ENCODE measurements around the gene DSTN. TPM values are rescaled to one million over a fixed set of nuclear protein-coding genes. Genes with fewer than 3 reads are reported as not detected.

The DSTN gene
- total RNA-seq, 2 experiments from 2014 or later, result 25.5 to 58.1 TPM

DNA sequence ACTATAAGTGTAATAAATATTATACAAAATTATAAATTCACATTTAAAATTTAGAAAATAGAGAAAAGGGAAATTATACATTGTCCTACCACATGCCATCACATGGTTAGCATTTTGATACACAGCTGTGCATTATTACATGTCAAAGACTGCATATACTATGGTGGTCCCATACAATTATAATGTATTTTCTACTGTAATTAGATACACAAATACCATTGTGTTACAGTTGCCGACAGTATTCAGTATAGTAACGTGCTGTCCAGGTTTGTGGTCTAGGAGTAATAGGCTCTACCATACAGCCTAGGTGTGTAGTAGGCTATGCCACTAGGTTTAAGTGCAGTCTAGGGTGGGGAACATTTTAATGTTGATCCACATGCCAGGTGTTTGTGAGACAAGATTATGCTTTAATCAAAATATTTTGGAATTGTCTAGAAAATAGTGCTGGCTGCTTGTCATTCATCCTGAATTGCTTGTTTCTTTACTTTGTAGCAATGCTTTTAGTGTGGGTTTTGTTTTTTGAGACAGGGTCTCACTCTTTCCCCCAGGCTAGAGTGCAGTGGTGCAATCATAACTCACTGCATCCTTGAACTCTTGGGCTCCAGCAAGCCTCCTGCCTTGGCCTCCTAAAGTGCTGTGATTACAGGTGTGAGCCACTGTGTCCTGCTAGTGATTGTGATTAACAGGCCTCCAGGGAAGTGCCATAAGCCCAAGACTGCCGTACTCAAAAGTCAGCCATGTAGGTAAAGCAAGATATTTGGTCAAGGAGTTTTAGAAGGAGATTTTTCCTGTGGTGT lies 39.0 kb downstream of the DSTN start:
- H3K79me2 ChIP-seq (ENCODE audit: insufficient read depth, low read depth, low read length), result no peaks in the 10 kb centered on the region
- BruUV-seq (replicated peaks), result no TSS peak
- H4K20me1 ChIP-seq (ENCODE audit: insufficient read depth, low read length), result no peaks in the 10 kb centered on the region
- ChIA-PET POLR2A (no interaction called here), CTCF (ENCODE audit: unreplicated experiment) (no interaction called here)
- H3K36me3 ChIP-seq (ENCODE audit: insufficient read depth, low read length), result no peaks in the 10 kb centered on the region
- no peak overlapping the region for H2AFZ ChIP-seq (ENCODE audit: low read length)
- H3K9me2 ChIP-seq (ENCODE audit: insufficient read depth, low read length), result no peaks in the 10 kb centered on the region
- no peak overlapping the region for H3K4me3 ChIP-seq (ENCODE audit: low read depth, low read length, poor library complexity, severe bottlenecking)
- no peak for DNase-seq (ENCODE audit: low spot score)
- no peaks in the 10 kb centered on the region for H3K9me3 ChIP-seq (ENCODE audit: low read length)
- H3K4me1 ChIP-seq (ENCODE audit: insufficient read depth, low read length, poor library complexity, severe bottlenecking), result no peaks in the 10 kb centered on the region
- no peak overlapping the region for H3K27ac ChIP-seq (ENCODE audit: low read depth, low read length, poor library complexity, severe bottlenecking)
- TF ChIP-seq EZH2phosphoT487 (IDR thresholded peaks at IDR 0.05; ENCODE audit: borderline replicate concordance, low read depth, low read length), result no peak
- TF ChIP-seq, protein P1, sequence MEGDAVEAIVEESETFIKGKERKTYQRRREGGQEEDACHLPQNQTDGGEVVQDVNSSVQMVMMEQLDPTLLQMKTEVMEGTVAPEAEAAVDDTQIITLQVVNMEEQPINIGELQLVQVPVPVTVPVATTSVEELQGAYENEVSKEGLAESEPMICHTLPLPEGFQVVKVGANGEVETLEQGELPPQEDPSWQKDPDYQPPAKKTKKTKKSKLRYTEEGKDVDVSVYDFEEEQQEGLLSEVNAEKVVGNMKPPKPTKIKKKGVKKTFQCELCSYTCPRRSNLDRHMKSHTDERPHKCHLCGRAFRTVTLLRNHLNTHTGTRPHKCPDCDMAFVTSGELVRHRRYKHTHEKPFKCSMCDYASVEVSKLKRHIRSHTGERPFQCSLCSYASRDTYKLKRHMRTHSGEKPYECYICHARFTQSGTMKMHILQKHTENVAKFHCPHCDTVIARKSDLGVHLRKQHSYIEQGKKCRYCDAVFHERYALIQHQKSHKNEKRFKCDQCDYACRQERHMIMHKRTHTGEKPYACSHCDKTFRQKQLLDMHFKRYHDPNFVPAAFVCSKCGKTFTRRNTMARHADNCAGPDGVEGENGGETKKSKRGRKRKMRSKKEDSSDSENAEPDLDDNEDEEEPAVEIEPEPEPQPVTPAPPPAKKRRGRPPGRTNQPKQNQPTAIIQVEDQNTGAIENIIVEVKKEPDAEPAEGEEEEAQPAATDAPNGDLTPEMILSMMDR (conservative IDR thresholded peaks at IDR 0.05; ENCODE audit: low read length), result no peak
- intact Hi-C loops (cut with micrococcal nuclease; ENCODE audit: unreplicated experiment), result no loop called here
- H3K4me2 ChIP-seq (ENCODE audit: low read length), result no peak overlapping the region

DNA sequence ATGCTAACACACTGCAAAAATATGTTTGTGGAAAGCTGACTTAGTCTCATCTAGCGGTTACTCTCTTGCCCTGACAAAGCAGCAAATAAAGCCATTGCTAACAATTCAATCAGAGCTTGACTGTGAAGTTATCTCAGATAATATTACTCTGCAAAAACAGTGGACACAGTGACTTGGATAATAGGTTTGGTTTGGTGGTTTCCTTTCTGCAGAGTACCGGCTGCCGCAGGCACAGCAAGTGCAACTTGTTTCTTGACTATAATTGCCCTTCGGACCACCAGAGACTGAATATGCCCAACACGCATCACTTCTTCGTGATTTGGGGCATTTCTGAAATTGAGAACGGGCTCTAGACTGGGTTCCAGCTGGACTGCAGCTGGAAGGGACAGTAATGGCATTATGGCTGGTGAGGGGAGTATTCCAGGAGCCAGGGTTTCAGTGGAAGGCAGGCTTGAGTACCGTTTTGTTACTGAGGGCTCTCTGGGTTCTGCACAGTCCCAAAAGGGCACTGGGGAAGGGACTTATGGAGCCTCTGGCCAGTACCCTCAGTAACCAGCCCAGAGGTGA lies 40.0 kb downstream of the DSTN start:
- no peak overlapping the region for H3K4me3 ChIP-seq (ENCODE audit: low read depth, low read length, poor library complexity, severe bottlenecking)
- intact Hi-C loops (cut with micrococcal nuclease; ENCODE audit: unreplicated experiment), result no loop called here
- CTCF ChIA-PET (ENCODE audit: unreplicated experiment), result no interaction called here

More for the DNA sequence above, 40.0 kb downstream of the DSTN start:
- H3K4me2 ChIP-seq (ENCODE audit: low read length), result no peak overlapping the region
- no peaks in the 10 kb centered on the region for H3K79me2 ChIP-seq (ENCODE audit: insufficient read depth, low read depth, low read length)
- H3K4me1 ChIP-seq (ENCODE audit: insufficient read depth, low read length, poor library complexity, severe bottlenecking), result no peaks in the 10 kb centered on the region
- no peaks in the 10 kb centered on the region for H3K36me3 ChIP-seq (ENCODE audit: insufficient read depth, low read length)
- POLR2A ChIA-PET, result no interaction called here
- H3K9me3 ChIP-seq (ENCODE audit: low read length), result no peaks in the 10 kb centered on the region
- H3K9me2 ChIP-seq (ENCODE audit: insufficient read depth, low read length), result no peaks in the 10 kb centered on the region
- no peaks in the 10 kb centered on the region for H4K20me1 ChIP-seq (ENCODE audit: insufficient read depth, low read length)
- no TSS peak for BruUV-seq (replicated peaks)
- H2AFZ ChIP-seq (ENCODE audit: low read length), result no peak overlapping the region
- H3K27ac ChIP-seq (ENCODE audit: low read depth, low read length, poor library complexity, severe bottlenecking), result no peak overlapping the region
- no peak for DNase-seq (ENCODE audit: low spot score)
- no peak for TF ChIP-seq EZH2phosphoT487 (IDR thresholded peaks at IDR 0.05; ENCODE audit: borderline replicate concordance, low read depth, low read length)
- TF ChIP-seq, protein P1 (conservative IDR thresholded peaks at IDR 0.05; ENCODE audit: low read length), result no peak

Data from OCI-LY7 (cell line).